Ovary (tissue), 9 donors: ENCODE measurements around the gene LTBP4. TPM values are rescaled to one million over a fixed set of nuclear protein-coding genes. Genes with fewer than 3 reads are reported as not detected.

Experiments
- DNase-seq, 5 donors: peaks; one replicate each; pipeline ENCODE4 v3.0.0-alpha.2; 2019 to 2020
- H3K27ac ChIP-seq, 2 donors: fragments of 200-600 bp; one replicate each; pipeline versions ENCODE4 v1.5.1 to v1.8.0; 2019 to 2022
- H3K27me3 ChIP-seq: fragments of 200-600 bp; one replicate; pipeline ENCODE4 v1.8.0; 2022
- H3K36me3 ChIP-seq: fragments of 200-600 bp; sonication (generic); one replicate; pipeline ENCODE4 v1.5.1; 2019
- H3K4me1 ChIP-seq: one replicate; pipeline ENCODE4 v1.8.1; 2013; ENCODE audit warnings: mild to moderate bottlenecking, moderate library complexity; ENCODE audit not compliant: insufficient read depth
- H3K4me3 ChIP-seq: fragments of 200-600 bp; sonication (generic); one replicate; pipeline ENCODE4 v1.5.1; 2017
- H3K9me3 ChIP-seq, 2 donors: fragments of 200-600 bp in 1 of 2; sonication (generic) in 1 of 2; one replicate each; pipeline versions ENCODE4 v1.5.1 to v1.8.1; 2013 to 2019; ENCODE audit warnings: mild to moderate bottlenecking in 1 of 2, moderate library complexity in 1 of 2
- CTCF ChIP-seq, 3 donors: fragments of 450-650 bp in 2 of 3; fragments of 200-600 bp in 1 of 3; IDR thresholded peaks; one replicate each; pipeline versions ENCODE4 v1.5.1 to v1.8.0; 2016 to 2022; ENCODE audit warnings: antibody characterized with exemption in 3 of 3, mild to moderate bottlenecking in 1 of 3
- EP300 ChIP-seq: sonication (generic); formaldehyde crosslinking; IDR thresholded peaks from one replicate; pipeline ENCODE4 v1.6.1; 2017; ENCODE audit warnings: antibody characterized with exemption
- POLR2A ChIP-seq: fragments of 450-650 bp; IDR thresholded peaks from one replicate; pipeline ENCODE4 v1.6.1; 2017; ENCODE audit warnings: antibody characterized with exemption, mild to moderate bottlenecking, moderate library complexity
- WGBS, 3 donors: extraction: QIAGEN DNeasy Blood & Tissue Kit in 1 of 3; methylation state at CpG; one replicate each; pipeline versions ENCODE4 v1.1.5 to v1.1.7; 2013 to 2017; 5-methylcytosine and 5-hydroxymethylcytosine counted together
- intact Hi-C, 4 donors: fragments of 100-400 bp; cut with DNase I; formaldehyde crosslinking; loops; one replicate each; pipeline versions ENCODE4 v1.11.0 to v1.15.1; 2022 to 2023
- polyA plus RNA-seq, 2 donors: library from polyadenylated mRNA; stranded (reverse); fragments of 200-250 nt in 1 of 2; fragments of 350-450 nt in 1 of 2; fragmentation: Illumina TruSeq in 1 of 2; extraction: RNeasy Lipid Tissue Mini Kit (QIAGEN cat#74804) in 1 of 2; gene quantifications; one replicate each; pipeline ENCODE4 v1.2.3, GENCODE V29; 2013 to 2014
- total RNA-seq, 7 donors: library from RNA; depleted of rRNA in 2 of 7; stranded (reverse); fragments of >200 nt in 2 of 7; fragmentation: NEBNext Ultra II Directional in 3 of 7; extraction: Animal tissue kit (Norgen Biotek cat#: 25700) in 3 of 7; gene quantifications; one replicate each; pipeline versions ENCODE4 v1.1.0 to v1.2.4, GENCODE V29; 2016 to 2023
- donor health status: DM: no; HTN: no; CAD: no; lungs with moderate emphysema.
- donor health status: DM: no; HTN: no; CAD: no.
- donor health status: Bipolar disorder and iron deficiency.
- donor health status: DM: yes; HTN: yes; CAD: no.
- donor health status: DM: no; HTN: no; CAD: no.
- donor health status: DM: yes; HTN: yes; CAD: no.

LTBP4 gene
- total and polyA plus RNA-seq, 9 donors: 152 to 840 (median 524) TPM

DNA sequence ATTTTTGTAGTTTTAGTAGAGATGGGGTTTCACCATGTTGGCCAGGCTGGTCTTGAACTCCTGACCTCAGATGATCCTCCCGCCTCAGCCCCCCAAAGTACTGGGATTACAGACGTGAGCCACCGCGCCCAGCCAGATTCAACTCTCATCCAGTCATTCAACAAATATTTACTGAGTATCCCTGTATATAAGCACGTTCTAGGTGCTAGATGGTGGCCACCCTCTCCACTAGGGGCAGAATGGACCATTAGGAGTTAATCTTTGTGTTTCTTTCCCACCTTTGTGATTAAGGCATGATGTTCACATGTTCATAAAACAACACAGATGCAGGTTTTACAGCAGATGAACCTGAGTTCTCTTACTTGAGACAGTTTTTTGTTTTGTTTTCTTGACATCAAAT lies 17.2 kb upstream of the LTBP4 start:
- WGBS, 3 donors: 88 to 89% (median 88%) methylated on average over 5 of the region's 5 CpGs
- H3K9me3 ChIP-seq: no peaks in the 10 kb centered on the region
- DNase-seq: no peak
- no peaks in the 10 kb centered on the region for H3K36me3 ChIP-seq
- no peak for TF ChIP-seq POLR2A
- no peak for TF ChIP-seq EP300
- no peak for TF ChIP-seq CTCF (IDR thresholded peaks at IDR 0.05)
- no peak overlapping the region for H3K4me3 ChIP-seq
- no peaks in the 10 kb centered on the region for H3K27me3 ChIP-seq
- intact Hi-C loops: no loop called here
- no peak overlapping the region for H3K27ac ChIP-seq
- H3K4me1 ChIP-seq: no peaks in the 10 kb centered on the region

DNA sequence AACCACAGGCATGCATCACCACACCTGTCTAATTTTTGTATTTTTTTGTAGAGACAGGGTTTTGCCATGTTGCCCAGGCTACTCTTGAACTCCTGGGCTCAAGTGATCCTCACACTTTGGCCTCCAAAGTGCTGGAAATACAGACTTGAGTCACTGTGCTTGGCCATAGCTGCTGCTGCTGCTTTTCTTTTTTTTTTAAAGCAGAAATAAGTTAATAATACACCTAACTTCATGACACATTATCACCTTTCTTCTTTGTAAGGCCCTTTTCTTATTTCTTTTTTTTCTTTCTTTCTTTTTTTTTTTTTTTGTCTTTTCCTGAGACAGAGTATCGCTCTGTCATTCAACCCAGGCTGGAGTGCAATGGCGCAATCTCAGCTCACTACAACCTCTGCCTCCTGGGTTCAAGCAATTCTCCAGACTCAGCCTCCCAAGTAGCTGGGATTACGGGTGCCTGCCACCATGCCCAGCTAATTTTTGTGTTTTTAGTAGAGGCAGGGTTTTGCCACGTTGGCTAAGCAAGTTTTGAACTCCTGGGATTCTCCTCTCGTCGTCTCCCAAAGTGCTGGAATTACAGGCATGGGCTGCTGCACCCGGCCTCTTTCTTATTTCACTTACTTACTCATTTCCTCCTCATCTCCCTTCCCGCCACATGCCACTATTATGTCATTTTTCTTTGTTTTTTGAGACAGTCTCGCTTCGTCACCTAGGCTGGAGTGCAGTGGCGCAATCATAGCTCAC lies 15.8 kb upstream of the LTBP4 start:
- no peak for DNase-seq
- no peak for TF ChIP-seq EP300
- no peak for TF ChIP-seq CTCF (IDR thresholded peaks at IDR 0.05)
- TF ChIP-seq POLR2A: no peak
- Histone ChIP-seq H3K27me3 (no peaks in the 10 kb centered on the region), H3K4me3 (no peak overlapping the region), H3K4me1 (no peaks in the 10 kb centered on the region), H3K36me3 (no peaks in the 10 kb centered on the region), H3K27ac (no peak overlapping the region), H3K9me3 (no peaks in the 10 kb centered on the region)
- intact Hi-C loops: no loop called here
- WGBS, 3 donors: 93 to 95% (median 94%) methylated on average over 11 of the region's 11 CpGs

DNA sequence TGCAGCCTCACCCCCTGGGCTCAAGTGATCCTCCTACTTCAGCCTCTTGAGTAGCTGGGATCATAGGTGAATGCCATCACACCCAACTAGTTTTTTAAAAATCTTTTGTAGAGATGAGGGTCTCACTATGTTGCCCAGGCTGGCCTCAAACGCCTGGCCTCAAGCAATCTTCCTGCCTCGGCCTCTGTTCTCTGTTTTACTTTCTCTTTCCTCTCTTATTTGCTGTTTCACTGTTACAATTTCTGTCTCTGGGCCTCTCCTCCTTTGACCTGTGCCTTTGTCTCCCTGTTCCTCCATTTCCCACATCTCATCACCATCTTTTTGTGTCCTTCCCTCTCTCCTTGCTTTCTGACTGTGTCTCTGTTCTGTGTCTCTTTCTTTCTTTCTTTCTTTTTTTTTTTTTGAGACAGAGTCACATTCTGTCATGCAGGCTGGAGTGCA lies 15.2 kb upstream of the LTBP4 start:
- intact Hi-C loops: no loop called here
- no peak for DNase-seq
- H3K27me3 ChIP-seq: no peaks in the 10 kb centered on the region
- H3K4me1 ChIP-seq: no peaks in the 10 kb centered on the region
- WGBS, 3 donors: 84 to 96% (median 89%) methylated on average over 2 of the region's 2 CpGs
- no peaks in the 10 kb centered on the region for H3K9me3 ChIP-seq
- no peak overlapping the region for H3K4me3 ChIP-seq
- no peak overlapping the region for H3K27ac ChIP-seq
- H3K36me3 ChIP-seq: no peaks in the 10 kb centered on the region
- TF ChIP-seq EP300 (no peak), POLR2A (no peak), CTCF (IDR thresholded peaks at IDR 0.05) (no peak)

- H3K4me1 ChIP-seq: no peaks in the 10 kb centered on the region
- WGBS, 3 donors: 93 to 95% (median 93%) methylated on average over 14 of the region's 14 CpGs
- no peaks in the 10 kb centered on the region for H3K27me3 ChIP-seq
- no peak overlapping the region for H3K4me3 ChIP-seq
- no peak for DNase-seq
- H3K9me3 ChIP-seq: no peaks in the 10 kb centered on the region
- H3K36me3 ChIP-seq: no peaks in the 10 kb centered on the region
- TF ChIP-seq POLR2A (no peak), CTCF (IDR thresholded peaks at IDR 0.05) (no peak), EP300 (no peak)
- H3K27ac ChIP-seq: no peak overlapping the region
- intact Hi-C loops: no loop called here
Measured at GRCh38 chr19:40586611-40587010, 14.6 kb upstream of the LTBP4 start.
